ENCODE measurements around the gene PNMA6F.

- TF ChIP-seq CTCF (IDR thresholded peaks at IDR 0.05): no peak
- TF ChIP-seq POLR2AphosphoS5 (IDR thresholded peaks at IDR 0.05): no peak
These were observed 10.7 kb downstream of the PNMA6F start for GRCh38 chrX:153310901-153311300.
